GM23338 (cell line): ENCODE data around the gene TARP.

Source experiments
- ATAC-seq: fragments of 200-7000 bp; cut with Tn5 transposase; 3 replicates; pipeline ENCODE4 v1.9.1; 2020
- DNase-seq: peaks from one replicate; pipeline ENCODE4 v3.0.0-alpha.2; 2015; ENCODE audit warnings: low spot score
- H2AFZ ChIP-seq: fragments of 200-600 bp; sonication (generic); 2 replicates; pipeline ENCODE4 v1.8.0; 2016; ENCODE audit warnings: antibody characterized with exemption, mild to moderate bottlenecking, moderate library complexity
- H3F3A ChIP-seq: fragments of 200-600 bp; sonication (generic); replicated peaks from 2 replicates; pipeline ENCODE4 v1.8.0; 2017; ENCODE audit warnings: antibody characterized with exemption, mixed run types, low read depth
- H3K27ac ChIP-seq: fragments of 200-600 bp; sonication (generic); 2 replicates; pipeline ENCODE4 v1.6.1; 2016; ENCODE audit warnings: low read depth
- H3K27me3 ChIP-seq: fragments of 200-600 bp; sonication (generic); 2 replicates; pipeline ENCODE4 v1.8.0; 2016; ENCODE audit warnings: mild to moderate bottlenecking, mixed run types, moderate library complexity; ENCODE audit not compliant: insufficient read depth
- H3K36me3 ChIP-seq: fragments of 200-600 bp; sonication (generic); 2 replicates; pipeline ENCODE4 v1.8.0; 2016; ENCODE audit warnings: mild to moderate bottlenecking; ENCODE audit not compliant: insufficient read depth
- H3K4me1 ChIP-seq: fragments of 200-600 bp; sonication (generic); 2 replicates; pipeline ENCODE4 v1.8.0; 2016; ENCODE audit warnings: mild to moderate bottlenecking, moderate library complexity; ENCODE audit not compliant: insufficient read depth
- H3K4me2 ChIP-seq: fragments of 200-600 bp; sonication (generic); 2 replicates; pipeline ENCODE4 v1.7.1; 2017; ENCODE audit warnings: mixed run types
- H3K4me3 ChIP-seq: fragments of 200-600 bp; sonication (generic); 2 replicates; pipeline ENCODE4 v1.6.1; 2016; ENCODE audit warnings: mixed run types
- H3K79me2 ChIP-seq: fragments of 200-600 bp; sonication (generic); replicated peaks from 2 replicates; pipeline ENCODE4 v1.8.0; 2017; ENCODE audit warnings: mild to moderate bottlenecking; ENCODE audit not compliant: insufficient read depth
- H3K9me2 ChIP-seq: fragments of 200-600 bp; sonication (generic); 2 replicates; pipeline ENCODE4 v1.8.0; 2017; ENCODE audit not compliant: insufficient read depth
- H4K20me1 ChIP-seq: fragments of 200-600 bp; sonication (generic); replicated peaks from 2 replicates; pipeline ENCODE4 v1.8.0; 2017; ENCODE audit warnings: mild to moderate bottlenecking; ENCODE audit not compliant: insufficient read depth
- H3K27ac Mint-ChIP-seq: 2 replicates; pipeline ENCODE4 v1.8.0; 2020; ENCODE audit warnings: inconsistent platforms, mild to moderate bottlenecking, moderate library complexity, mixed read lengths
- H3K27me3 Mint-ChIP-seq: 3 replicates; pipeline ENCODE4 v1.8.0; 2022; ENCODE audit warnings: low read depth, mild to moderate bottlenecking, moderate library complexity, mixed read lengths, inconsistent platforms; ENCODE audit not compliant: insufficient read depth, poor library complexity
- H3K36me3 Mint-ChIP-seq: 3 replicates; pipeline ENCODE4 v1.8.0; 2021; ENCODE audit warnings: low read depth, mild to moderate bottlenecking, inconsistent platforms, moderate library complexity, mixed read lengths
- H3K4me1 Mint-ChIP-seq: 3 replicates; pipeline ENCODE4 v1.8.0; 2020; ENCODE audit warnings: mild to moderate bottlenecking, inconsistent platforms, mixed read lengths
- H3K4me3 Mint-ChIP-seq: 3 replicates; pipeline ENCODE4 v1.8.0; 2021; ENCODE audit warnings: moderate library complexity, mild to moderate bottlenecking, inconsistent platforms, mixed read lengths
- H3K9me3 Mint-ChIP-seq: 3 replicates; pipeline ENCODE4 v1.8.0; 2020; ENCODE audit warnings: moderate library complexity, mild to moderate bottlenecking, inconsistent platforms, mixed read lengths
- CTCF ChIP-seq, 2 experiments: fragments of 200-600 bp in 1 of 2; sonication (generic) in 1 of 2; conservative IDR thresholded peaks; 2 replicates each; pipeline versions ENCODE4 v1.5.1 to v1.6.1; 2016 to 2017; ENCODE audit warnings: antibody characterized with exemption in 2 of 2, low read depth in 2 of 2, mild to moderate bottlenecking in 2 of 2, moderate library complexity in 1 of 2
- ETS1 ChIP-seq: IDR thresholded peaks from 2 replicates; pipeline ENCODE4 v1.6.1; 2016; ENCODE audit warnings: antibody characterized with exemption
- EZH2 ChIP-seq: fragments of 200-600 bp; sonication (generic); IDR thresholded peaks from one replicate; pipeline ENCODE4 v1.8.0; 2017; ENCODE audit warnings: antibody characterized with exemption, mild to moderate bottlenecking, low read depth; ENCODE audit not compliant: unreplicated experiment
- EZH2phosphoT487 ChIP-seq: fragments of 200-600 bp; sonication (generic); IDR thresholded peaks from one replicate; pipeline ENCODE4 v1.8.1; 2018; ENCODE audit warnings: antibody characterized with exemption; ENCODE audit not compliant: unreplicated experiment
- JUNB ChIP-seq: IDR thresholded peaks from one replicate; pipeline ENCODE4 v1.6.1; 2016; ENCODE audit warnings: antibody characterized with exemption; ENCODE audit not compliant: unreplicated experiment
- NANOG ChIP-seq: IDR thresholded peaks from 2 replicates; pipeline ENCODE4 v1.6.1; 2016; ENCODE audit warnings: antibody characterized with exemption, borderline replicate concordance
- STAT1 ChIP-seq: IDR thresholded peaks from one replicate; pipeline ENCODE4 v1.6.1; 2016; ENCODE audit warnings: antibody characterized with exemption; ENCODE audit not compliant: unreplicated experiment
- ZNF331 ChIP-seq: fragments of 250-450 bp; sonication (Bioruptor Pico); IDR thresholded peaks from 2 replicates; pipeline ENCODE4 v1.5.0; 2020; ENCODE audit warnings: low read depth, mild to moderate bottlenecking, moderate library complexity

Gene TARP

GRCh38 chr7:38280707-38281106 lies 7.3 kb upstream of the TARP start:
- no peaks in the 10 kb centered on the region for H3K27me3 Mint-ChIP-seq
- no peak for ATAC-seq

GRCh38 chr7:38280000-38280399 lies 6.6 kb upstream of the TARP start:
- no peak overlapping the region for H3K4me2 ChIP-seq
- ATAC-seq, result no peak
- no peaks in the 10 kb centered on the region for H4K20me1 ChIP-seq
- Mint-ChIP-seq H3K4me3 (no peak overlapping the region), H3K36me3 (no peaks in the 10 kb centered on the region), H3K27me3 (no peaks in the 10 kb centered on the region), H3K9me3 (no peaks in the 10 kb centered on the region), H3K4me1 (peaks cover 18% of the 10 kb centered on the region; the same call in 2 of the 3 replicates), H3K27ac (no peak overlapping the region)
- H3K27me3 ChIP-seq, result no peaks in the 10 kb centered on the region
- H3K36me3 ChIP-seq, result no peaks in the 10 kb centered on the region
- H3K27ac ChIP-seq, result no peak overlapping the region
- 0 out of 2 replicates have a peak, but pooled peaks cover 4% of the 10 kb centered on the region for H3K9me2 ChIP-seq
- H3F3A ChIP-seq, result no peaks in the 10 kb centered on the region
- no peak for DNase-seq
- no peak overlapping the region for H2AFZ ChIP-seq
- H3K79me2 ChIP-seq, result no peaks in the 10 kb centered on the region
- H3K4me1 ChIP-seq, result peaks cover 4% of the 10 kb centered on the region; the same call in 1 of the 2 replicates
- no peak for TF ChIP-seq ZNF331
- no peak for TF ChIP-seq NANOG
- no peak for TF ChIP-seq CTCF (conservative IDR thresholded peaks at IDR 0.05; ENCODE audit: low read depth in 2 of 2)
- TF ChIP-seq EZH2phosphoT487, result no peak
- TF ChIP-seq STAT1, result no peak
- TF ChIP-seq EZH2, result no peak
- no peak overlapping the region for H3K4me3 ChIP-seq

More at GRCh38 chr7:38280707-38281106, 7.3 kb upstream of the TARP start:
- H3K9me3 Mint-ChIP-seq, result no peaks in the 10 kb centered on the region
- no peak overlapping the region for H3K27ac Mint-ChIP-seq
- no peaks in the 10 kb centered on the region for H4K20me1 ChIP-seq
- no peak overlapping the region for H2AFZ ChIP-seq
- H3K4me3 Mint-ChIP-seq, result no peak overlapping the region
- H3K4me3 ChIP-seq, result no peak overlapping the region
- TF ChIP-seq JUNB (no peak), CTCF (conservative IDR thresholded peaks at IDR 0.05; ENCODE audit: low read depth in 2 of 2) (no peak), EZH2 (no peak), ETS1 (no peak)
- H3K27ac ChIP-seq, result no peak overlapping the region
- no peak for DNase-seq
- peaks cover 18% of the 10 kb centered on the region; the same call in 2 of the 3 replicates for H3K4me1 Mint-ChIP-seq
- no peaks in the 10 kb centered on the region for H3K36me3 ChIP-seq
- H3K79me2 ChIP-seq, result no peaks in the 10 kb centered on the region
- no peaks in the 10 kb centered on the region for H3F3A ChIP-seq
- H3K4me2 ChIP-seq, result no peak overlapping the region
- 0 out of 2 replicates have a peak, but pooled peaks cover 4% of the 10 kb centered on the region for H3K9me2 ChIP-seq
- no peaks in the 10 kb centered on the region for H3K36me3 Mint-ChIP-seq
- no peaks in the 10 kb centered on the region for H3K27me3 ChIP-seq
- peaks cover 4% of the 10 kb centered on the region; the same call in 1 of the 2 replicates for H3K4me1 ChIP-seq
